NT2/D1 (cell line): ENCODE measurements around the gene R3HCC1L.

Experiments
- SUZ12 ChIP-seq: IDR thresholded peaks from 2 replicates; pipeline ENCODE4 v1.6.1; 2011; ENCODE audit not compliant: insufficient read length, insufficient read depth; ENCODE audit errors: extremely low read depth
- YY1 ChIP-seq: IDR thresholded peaks from 2 replicates; pipeline ENCODE4 v1.6.1; 2011; ENCODE audit not compliant: insufficient read length, insufficient read depth

- no peak for TF ChIP-seq SUZ12
- no peak for TF ChIP-seq YY1
Observed at GRCh38 chr10:98205351-98205750, 70.9 kb downstream of the R3HCC1L start.
